HCT116 (cell line): ENCODE data around the gene CHST9. TPM values are rescaled to one million over a fixed set of nuclear protein-coding genes. Genes with fewer than 3 reads are reported as not detected.

ENCODE experiments used
- ATAC-seq: fragments of 200-7000 bp; cut with Tn5 transposase; 2 replicates; pipeline ENCODE4 v1.9.1; 2020; ENCODE audit warnings: mild to moderate bottlenecking, moderate library complexity
- BruUV-seq: library from RNA; stranded (reverse); fragments of 400-500 nt; replicated peaks from 2 replicates; lab custom pipeline; 2021; lab: Mats Ljungman, UMichigan
- CTCF ChIA-PET: fragments of 300-600 bp; sonication (Branson Sonifier 250); formaldehyde crosslinking; loops from one replicate; lab custom pipeline; 2021; ENCODE audit warnings: antibody characterized with exemption; lab: Charles Lee
- POLR2A ChIA-PET: fragments of 300-600, 350-600 bp; sonication (Branson Sonifier 250); formaldehyde crosslinking; loops from one replicate; lab custom pipeline; 2021; ENCODE audit warnings: antibody characterized with exemption; lab: Charles Lee
- RAD21 ChIA-PET, 2 experiments: fragments of 300-600 bp; sonication (Branson Sonifier 250); formaldehyde crosslinking; loops; one replicate each; lab custom pipeline; 2023; ENCODE audit warnings: low total read pairs in 2 of 2; ENCODE audit not compliant: uncharacterized antibody in 2 of 2, unreplicated experiment in 2 of 2, low non-redundant PET in 1 of 2; lab: Charles Lee
- DNase-seq: peaks from one replicate; pipeline ENCODE4 v3.0.0-alpha.2; 2010; ENCODE audit warnings: low read depth, low spot score
- H2AFZ ChIP-seq: fragments of 200-600 bp; shearing (Covaris generic), sonication (generic); 2 replicates; pipeline ENCODE4 v1.6.1; 2017; ENCODE audit warnings: low read depth, mixed run types, mixed read lengths, antibody characterized with exemption, low read length; ENCODE audit not compliant: poor library complexity, severe bottlenecking
- H3K27ac ChIP-seq: 2 replicates; pipeline ENCODE4 v1.5.1; 2012; ENCODE audit warnings: low read depth, low read length
- H3K27me3 ChIP-seq: fragments of 200-600 bp; sonication (generic); 2 replicates; pipeline ENCODE4 v1.6.1; 2016; ENCODE audit warnings: mixed run types, low read length, mixed read lengths; ENCODE audit not compliant: insufficient read depth
- H3K36me3 ChIP-seq, 2 experiments: fragments of 200-500 bp in 1 of 2; fragments of 200-600 bp in 1 of 2; sonication (Bioruptor generic) in 1 of 2; sonication (generic) in 1 of 2; 2 replicates each; pipeline versions ENCODE4 v1.5.1 to v1.6.1; 2014 to 2016; ENCODE audit warnings: low read length in 2 of 2, inconsistent platforms in 1 of 2, mixed read lengths in 1 of 2, mixed run types in 1 of 2; ENCODE audit not compliant: insufficient read depth in 2 of 2, control insufficient read depth in 1 of 2
- H3K4me1 ChIP-seq, 2 experiments: fragments of 200-600 bp in 1 of 2; sonication (generic) in 1 of 2; 2 replicates each; pipeline versions ENCODE4 v1.5.1 to v1.6.1; 2012 to 2017; ENCODE audit warnings: low read length in 2 of 2, inconsistent platforms in 1 of 2, mild to moderate bottlenecking in 1 of 2, mixed read lengths in 1 of 2, mixed run types in 1 of 2, moderate library complexity in 1 of 2; ENCODE audit not compliant: insufficient read depth in 2 of 2, control insufficient read depth in 1 of 2
- H3K4me2 ChIP-seq: fragments of 200-600 bp; sonication (generic); 2 replicates; pipeline ENCODE4 v1.6.1; 2017; ENCODE audit warnings: mixed run types, low read length, mixed read lengths
- H3K4me3 ChIP-seq, 2 experiments: fragments of 200-600 bp in 1 of 2; sonication (generic) in 1 of 2; replicated peaks in 1 of 2; 2 replicates each; pipeline ENCODE4 v1.5.1; 2011 to 2016; ENCODE audit warnings: low read length in 2 of 2, control low read depth in 1 of 2, low read depth in 1 of 2, mild to moderate bottlenecking in 1 of 2, mixed read lengths in 1 of 2, mixed run types in 1 of 2
- H3K79me2 ChIP-seq: fragments of 200-600 bp; sonication (generic); 2 replicates; pipeline ENCODE4 v1.6.1; 2017; ENCODE audit warnings: mild to moderate bottlenecking, mixed run types, low read length, moderate library complexity, mixed read lengths; ENCODE audit not compliant: insufficient read depth
- H3K9ac ChIP-seq: fragments of 200-600 bp; sonication (generic); 2 replicates; pipeline ENCODE4 v1.6.1; 2016; ENCODE audit warnings: low read length, mixed read lengths
- H3K9me2 ChIP-seq: fragments of 200-600 bp; sonication (generic), shearing (Covaris generic); 2 replicates; pipeline ENCODE4 v1.6.1; 2017; ENCODE audit warnings: mixed run types, mild to moderate bottlenecking, moderate library complexity; ENCODE audit not compliant: insufficient read depth
- H3K9me3 ChIP-seq, 2 experiments: fragments of 200-500 bp in 1 of 2; fragments of 200-600 bp in 1 of 2; sonication (Bioruptor generic) in 1 of 2; sonication (generic) in 1 of 2; 2 replicates each; pipeline ENCODE4 v1.6.1; 2014 to 2017; ENCODE audit warnings: low read length in 2 of 2, mixed read lengths in 2 of 2, inconsistent platforms in 1 of 2, low read depth in 1 of 2, mild to moderate bottlenecking in 1 of 2, mixed run types in 1 of 2, moderate library complexity in 1 of 2; ENCODE audit not compliant: control insufficient read depth in 1 of 2, insufficient read depth in 1 of 2
- H4K20me1 ChIP-seq: fragments of 200-600 bp; sonication (generic), shearing (Covaris generic); 2 replicates; pipeline ENCODE4 v1.6.1; 2017; ENCODE audit warnings: mixed run types, mild to moderate bottlenecking, moderate library complexity; ENCODE audit not compliant: insufficient read depth
- CBX3 ChIP-seq: IDR thresholded peaks from 2 replicates; pipeline ENCODE4 v1.6.1; 2012; ENCODE audit warnings: low read depth
- CEBPB ChIP-seq: IDR thresholded peaks from 2 replicates; pipeline ENCODE4 v1.6.1; 2012; ENCODE audit warnings: low read depth
- EGR1 ChIP-seq: IDR thresholded peaks from 2 replicates; pipeline ENCODE4 v1.6.1; 2012; ENCODE audit warnings: low read depth
- EZH2 ChIP-seq: fragments of 200-600 bp; sonication (generic); IDR thresholded peaks from 2 replicates; pipeline ENCODE4 v1.6.1; 2017; ENCODE audit warnings: antibody characterized with exemption, mixed run types
- EZH2phosphoT487 ChIP-seq: fragments of 200-600 bp; IDR thresholded peaks from 2 replicates; pipeline ENCODE4 v1.6.1; 2018; ENCODE audit warnings: antibody characterized with exemption, borderline replicate concordance
- JUND ChIP-seq: IDR thresholded peaks from 2 replicates; pipeline ENCODE4 v1.6.1; 2012
- POLR2A ChIP-seq: IDR thresholded peaks from 2 replicates; pipeline ENCODE4 v1.7.0; 2011; ENCODE audit warnings: borderline replicate concordance; ENCODE audit not compliant: insufficient read depth, insufficient read length; ENCODE audit errors: extremely low read depth
- POLR2AphosphoS5 ChIP-seq: IDR thresholded peaks from 2 replicates; pipeline ENCODE4 v1.6.1; 2011; ENCODE audit warnings: mild to moderate bottlenecking, low read depth, low read length, moderate library complexity
- RAD21 ChIP-seq: IDR thresholded peaks from 2 replicates; pipeline ENCODE4 v1.6.1; 2012; ENCODE audit warnings: low read depth, mild to moderate bottlenecking
- SRF ChIP-seq: IDR thresholded peaks from 2 replicates; pipeline ENCODE4 v1.6.1; 2012; ENCODE audit warnings: low read depth
- TCF7L2 ChIP-seq: IDR thresholded peaks from 2 replicates; pipeline ENCODE4 v1.7.0; 2011; ENCODE audit warnings: borderline replicate concordance, inconsistent platforms; ENCODE audit not compliant: insufficient read depth, insufficient read length; ENCODE audit errors: extremely low read depth
- YY1 ChIP-seq: IDR thresholded peaks from 2 replicates; pipeline ENCODE4 v1.6.1; 2011; ENCODE audit warnings: low read length, low read depth, moderate library complexity, mild to moderate bottlenecking; ENCODE audit not compliant: insufficient replicate concordance; ENCODE audit errors: extremely low read depth
- ZFX ChIP-seq: fragments of 450-650 bp; IDR thresholded peaks from 2 replicates; pipeline ENCODE4 v1.6.1; 2017
- ZNF274 ChIP-seq: fragments of 200-500 bp; sonication (Bioruptor generic); IDR thresholded peaks from 2 replicates; pipeline ENCODE4 v1.6.1; 2014; ENCODE audit warnings: mild to moderate bottlenecking, low read depth, low read length, inconsistent platforms
- intact Hi-C: fragments of 100-400 bp; cut with micrococcal nuclease; formaldehyde crosslinking; loops from 2 replicates; pipeline ENCODE4 v1.10.0; 2022
- total RNA-seq: library from RNA; stranded (reverse); gene quantifications from one replicate; pipeline ENCODE4 v1.2.1, GENCODE V29; 2021; ENCODE audit not compliant: unreplicated experiment
- TF ChIP-seq, protein P1 (sequence below), 3 experiments: fragments of 200-600 bp in 1 of 3; sonication (generic) in 1 of 3; IDR thresholded peaks in 2 of 3; conservative IDR thresholded peaks in 1 of 3; 2 replicates each; pipeline ENCODE4 v1.5.1; 2012 to 2017; ENCODE audit warnings: low read depth in 2 of 3, low read length in 2 of 3, antibody characterized with exemption in 1 of 3, borderline replicate concordance in 1 of 3, control low read depth in 1 of 3, mild to moderate bottlenecking in 1 of 3, mixed read lengths in 1 of 3, mixed run types in 1 of 3, moderate library complexity in 1 of 3; ENCODE audit not compliant: insufficient read depth in 1 of 3
- TF ChIP-seq, protein P2 (sequence below): IDR thresholded peaks from 2 replicates; pipeline ENCODE4 v1.6.1; 2012
- TF ChIP-seq, protein P3 (sequence below): IDR thresholded peaks from 2 replicates; pipeline ENCODE4 v1.6.1; 2011; ENCODE audit warnings: mild to moderate bottlenecking, low read length, moderate library complexity; ENCODE audit not compliant: insufficient replicate concordance; ENCODE audit errors: extremely low read depth

Gene CHST9
- total RNA-seq, 1 experiment from 2014 or later, result not detected

DNA sequence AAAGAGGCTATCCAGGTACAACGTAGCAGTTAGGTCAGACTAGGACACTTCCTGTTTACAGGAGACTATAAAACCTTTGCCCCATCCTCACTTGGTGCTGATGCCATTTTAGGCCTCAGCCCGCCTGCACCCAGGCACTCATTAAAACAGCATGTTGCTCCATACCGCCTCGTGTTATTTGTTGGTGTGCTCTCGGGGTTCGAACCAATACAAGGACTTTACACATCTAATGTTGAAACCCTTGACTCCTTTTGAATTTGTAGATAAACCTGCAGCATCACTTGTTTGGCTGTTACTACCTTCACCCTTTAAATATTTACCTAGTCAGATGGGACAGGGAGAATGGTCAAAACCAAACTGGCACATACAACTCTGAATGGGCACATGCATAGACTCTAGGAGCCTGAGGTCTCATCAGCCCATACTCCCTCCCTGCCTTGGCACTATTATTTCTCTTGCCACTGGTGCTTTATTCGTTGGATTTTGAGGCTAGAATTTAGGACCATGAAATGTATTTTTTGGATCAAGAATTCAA is 40.9 kb upstream of the CHST9 start (continued):
- TF ChIP-seq ZNF274 (no peak), EGR1 (no peak), POLR2AphosphoS5 (no peak), EZH2 (no peak), JUND (no peak), YY1 (no peak)
- TF ChIP-seq, protein P1, sequence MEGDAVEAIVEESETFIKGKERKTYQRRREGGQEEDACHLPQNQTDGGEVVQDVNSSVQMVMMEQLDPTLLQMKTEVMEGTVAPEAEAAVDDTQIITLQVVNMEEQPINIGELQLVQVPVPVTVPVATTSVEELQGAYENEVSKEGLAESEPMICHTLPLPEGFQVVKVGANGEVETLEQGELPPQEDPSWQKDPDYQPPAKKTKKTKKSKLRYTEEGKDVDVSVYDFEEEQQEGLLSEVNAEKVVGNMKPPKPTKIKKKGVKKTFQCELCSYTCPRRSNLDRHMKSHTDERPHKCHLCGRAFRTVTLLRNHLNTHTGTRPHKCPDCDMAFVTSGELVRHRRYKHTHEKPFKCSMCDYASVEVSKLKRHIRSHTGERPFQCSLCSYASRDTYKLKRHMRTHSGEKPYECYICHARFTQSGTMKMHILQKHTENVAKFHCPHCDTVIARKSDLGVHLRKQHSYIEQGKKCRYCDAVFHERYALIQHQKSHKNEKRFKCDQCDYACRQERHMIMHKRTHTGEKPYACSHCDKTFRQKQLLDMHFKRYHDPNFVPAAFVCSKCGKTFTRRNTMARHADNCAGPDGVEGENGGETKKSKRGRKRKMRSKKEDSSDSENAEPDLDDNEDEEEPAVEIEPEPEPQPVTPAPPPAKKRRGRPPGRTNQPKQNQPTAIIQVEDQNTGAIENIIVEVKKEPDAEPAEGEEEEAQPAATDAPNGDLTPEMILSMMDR (IDR thresholded peaks at IDR 0.05 in 2 of 3, conservative IDR thresholded peaks at IDR 0.05 in 1 of 3; ENCODE audit: borderline replicate concordance in 1 of 3, insufficient read depth in 1 of 3, low read depth in 2 of 3, low read length in 2 of 3), result no peak
- TF ChIP-seq, protein P2, sequence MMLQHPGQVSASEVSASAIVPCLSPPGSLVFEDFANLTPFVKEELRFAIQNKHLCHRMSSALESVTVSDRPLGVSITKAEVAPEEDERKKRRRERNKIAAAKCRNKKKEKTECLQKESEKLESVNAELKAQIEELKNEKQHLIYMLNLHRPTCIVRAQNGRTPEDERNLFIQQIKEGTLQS, result no peak

DNA sequence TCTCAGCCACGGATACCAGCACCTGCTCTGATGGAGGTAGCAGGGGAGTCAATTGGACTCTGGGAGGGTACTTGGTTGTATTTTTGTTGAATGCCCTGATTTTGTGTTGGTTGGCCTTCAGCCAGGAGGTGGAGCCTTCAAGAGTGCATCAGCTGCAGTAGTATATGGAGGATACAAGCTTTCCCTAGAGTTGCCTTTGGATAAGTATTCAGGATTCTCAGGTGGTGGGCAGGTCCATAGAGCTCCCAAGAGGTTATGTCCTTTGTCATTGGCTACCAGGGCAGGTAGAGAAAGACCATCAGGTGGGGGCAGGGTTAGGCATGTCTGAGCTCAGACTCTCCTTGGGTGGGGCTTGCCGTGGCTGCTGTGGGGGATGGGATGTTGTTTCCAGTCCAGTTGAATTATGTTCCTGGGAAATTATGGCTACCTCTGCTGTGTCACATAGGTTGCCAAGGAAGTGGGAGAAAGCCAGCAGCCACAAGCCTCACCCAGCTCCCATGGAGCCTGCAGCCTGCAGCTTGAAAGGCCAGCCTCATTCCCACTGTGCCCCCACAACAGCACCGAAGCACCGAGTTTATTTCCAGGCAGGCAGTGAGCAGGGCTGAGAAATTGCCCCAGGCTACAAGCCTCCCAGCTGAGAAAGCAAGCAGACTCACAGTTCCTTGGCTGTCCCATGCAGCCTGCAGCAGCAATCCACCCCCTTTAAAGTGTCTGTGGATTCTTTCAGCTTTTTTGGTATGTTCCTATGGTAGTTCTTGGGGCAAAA is 38.6 kb upstream of the CHST9 start:
- DNase-seq, result no peak
- Histone ChIP-seq H3K9me2 (no peaks in the 10 kb centered on the region), H3K4me2 (no peak overlapping the region), H4K20me1 (no peaks in the 10 kb centered on the region), H3K36me3 (no peaks in the 10 kb centered on the region), H3K27me3 (no peaks in the 10 kb centered on the region), H2AFZ (no peak overlapping the region), H3K79me2 (no peaks in the 10 kb centered on the region), H3K4me3 (no peak overlapping the region), H3K9me3 (no peaks in the 10 kb centered on the region), H3K27ac (no peak overlapping the region), H3K9ac (no peak overlapping the region), H3K4me1 (no peaks in the 10 kb centered on the region)
- CTCF ChIA-PET, result no interaction called here
- POLR2A ChIA-PET, result no interaction called here
- RAD21 ChIA-PET, result no interaction called here
- intact Hi-C loops, result no loop called here
- TF ChIP-seq, protein P1 (IDR thresholded peaks at IDR 0.05 in 2 of 3, conservative IDR thresholded peaks at IDR 0.05 in 1 of 3; ENCODE audit: borderline replicate concordance in 1 of 3, insufficient read depth in 1 of 3, low read depth in 2 of 3, low read length in 2 of 3), result no peak
- TF ChIP-seq ZFX (no peak), EGR1 (no peak), CBX3 (no peak), EZH2 (no peak), RAD21 (no peak), EZH2phosphoT487 (no peak), CEBPB (no peak), TCF7L2 (no peak), POLR2A (no peak), JUND (no peak), SRF (no peak)
- TF ChIP-seq, protein P3, sequence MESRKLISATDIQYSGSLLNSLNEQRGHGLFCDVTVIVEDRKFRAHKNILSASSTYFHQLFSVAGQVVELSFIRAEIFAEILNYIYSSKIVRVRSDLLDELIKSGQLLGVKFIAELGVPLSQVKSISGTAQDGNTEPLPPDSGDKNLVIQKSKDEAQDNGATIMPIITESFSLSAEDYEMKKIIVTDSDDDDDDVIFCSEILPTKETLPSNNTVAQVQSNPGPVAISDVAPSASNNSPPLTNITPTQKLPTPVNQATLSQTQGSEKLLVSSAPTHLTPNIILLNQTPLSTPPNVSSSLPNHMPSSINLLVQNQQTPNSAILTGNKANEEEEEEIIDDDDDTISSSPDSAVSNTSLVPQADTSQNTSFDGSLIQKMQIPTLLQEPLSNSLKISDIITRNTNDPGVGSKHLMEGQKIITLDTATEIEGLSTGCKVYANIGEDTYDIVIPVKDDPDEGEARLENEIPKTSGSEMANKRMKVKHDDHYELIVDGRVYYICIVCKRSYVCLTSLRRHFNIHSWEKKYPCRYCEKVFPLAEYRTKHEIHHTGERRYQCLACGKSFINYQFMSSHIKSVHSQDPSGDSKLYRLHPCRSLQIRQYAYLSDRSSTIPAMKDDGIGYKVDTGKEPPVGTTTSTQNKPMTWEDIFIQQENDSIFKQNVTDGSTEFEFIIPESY, result no peak
- TF ChIP-seq, protein P2, result no peak
- no peak for ATAC-seq
- no TSS peak for BruUV-seq
